ENCODE measurements around the gene TRIOBP. TPM values are rescaled to one million over a fixed set of nuclear protein-coding genes. Genes with fewer than 3 reads are reported as not detected.

Gene TRIOBP
- total and polyA plus RNA-seq, 2 donors (not counting 3 experiments of a cell fraction or from before 2014, with no cell fraction given), result 60.6 to 104 TPM

DNA sequence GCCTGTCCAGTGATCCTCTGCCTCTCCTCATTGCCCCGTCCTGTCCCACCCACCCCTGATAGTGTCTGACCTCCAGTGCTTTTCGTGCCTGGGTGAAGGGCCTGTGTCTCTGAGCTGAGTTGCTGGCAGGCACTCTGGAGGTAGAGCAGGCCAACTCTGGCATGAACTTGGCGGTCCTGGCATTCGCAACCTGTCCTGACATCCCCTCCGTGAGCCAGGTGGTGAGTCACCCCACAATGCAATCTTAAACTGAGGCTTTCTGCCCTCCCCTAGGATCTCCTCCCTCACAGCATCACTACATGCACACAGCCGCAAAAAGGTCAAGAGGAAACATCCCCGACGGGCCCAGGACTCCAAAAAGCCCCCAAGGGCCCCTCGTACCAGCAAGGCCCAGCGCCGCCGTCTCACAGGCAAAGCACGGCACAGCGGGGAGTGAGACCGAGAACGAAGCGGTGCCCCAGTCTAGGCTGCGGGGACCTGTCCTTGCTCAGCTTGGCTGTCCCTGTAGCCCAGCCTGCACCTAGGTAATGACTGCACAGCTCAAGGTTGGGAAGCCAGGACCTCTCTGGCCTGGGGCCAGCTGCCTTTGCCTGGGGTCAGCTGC is 5.8 kb upstream of the TRIOBP start:
- no peak for DNase-seq (ENCODE audit: low read depth, low spot score)
- dilution Hi-C loops (cut with MboI; ENCODE audit: extremely low pct_ligation_motif_present, low sequenced_read_pairs), result no loop called here
- H3K4me3 ChIP-seq (replicated peaks in 1 of 3; ENCODE audit: insufficient read depth in 1 of 3, low read depth in 1 of 3, low read length in 3 of 3), result no peak overlapping the region
- TF ChIP-seq, protein P1, sequence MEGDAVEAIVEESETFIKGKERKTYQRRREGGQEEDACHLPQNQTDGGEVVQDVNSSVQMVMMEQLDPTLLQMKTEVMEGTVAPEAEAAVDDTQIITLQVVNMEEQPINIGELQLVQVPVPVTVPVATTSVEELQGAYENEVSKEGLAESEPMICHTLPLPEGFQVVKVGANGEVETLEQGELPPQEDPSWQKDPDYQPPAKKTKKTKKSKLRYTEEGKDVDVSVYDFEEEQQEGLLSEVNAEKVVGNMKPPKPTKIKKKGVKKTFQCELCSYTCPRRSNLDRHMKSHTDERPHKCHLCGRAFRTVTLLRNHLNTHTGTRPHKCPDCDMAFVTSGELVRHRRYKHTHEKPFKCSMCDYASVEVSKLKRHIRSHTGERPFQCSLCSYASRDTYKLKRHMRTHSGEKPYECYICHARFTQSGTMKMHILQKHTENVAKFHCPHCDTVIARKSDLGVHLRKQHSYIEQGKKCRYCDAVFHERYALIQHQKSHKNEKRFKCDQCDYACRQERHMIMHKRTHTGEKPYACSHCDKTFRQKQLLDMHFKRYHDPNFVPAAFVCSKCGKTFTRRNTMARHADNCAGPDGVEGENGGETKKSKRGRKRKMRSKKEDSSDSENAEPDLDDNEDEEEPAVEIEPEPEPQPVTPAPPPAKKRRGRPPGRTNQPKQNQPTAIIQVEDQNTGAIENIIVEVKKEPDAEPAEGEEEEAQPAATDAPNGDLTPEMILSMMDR (IDR thresholded peaks at IDR 0.05; ENCODE audit: extremely low read depth in 1 of 2, insufficient read depth in 1 of 2, low read depth in 1 of 2, low read length in 2 of 2), result no peak
- TF ChIP-seq JUN (IDR thresholded peaks at IDR 0.05; ENCODE audit: borderline replicate concordance, insufficient read depth, insufficient read length, low read depth) (no peak), EZH2 (IDR thresholded peaks at IDR 0.05; ENCODE audit: borderline replicate concordance, low read depth, low read length, severe bottlenecking) (no peak), GATA2 (IDR thresholded peaks at IDR 0.05; ENCODE audit: insufficient read depth, insufficient read length, low read depth, low read length) (no peak), POLR2AphosphoS5 (IDR thresholded peaks at IDR 0.05; ENCODE audit: insufficient read depth, low read depth, low read length) (no peak), POLR2A (IDR thresholded peaks at IDR 0.05; ENCODE audit: low read depth, low read length) (no peak), MYC (IDR thresholded peaks at IDR 0.05; ENCODE audit: low read depth, low read length) (no peak), FOS (IDR thresholded peaks at IDR 0.05; ENCODE audit: borderline replicate concordance, insufficient read depth, low read length) (no peak)
- TF ChIP-seq, protein P2, sequence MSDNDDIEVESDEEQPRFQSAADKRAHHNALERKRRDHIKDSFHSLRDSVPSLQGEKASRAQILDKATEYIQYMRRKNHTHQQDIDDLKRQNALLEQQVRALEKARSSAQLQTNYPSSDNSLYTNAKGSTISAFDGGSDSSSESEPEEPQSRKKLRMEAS (IDR thresholded peaks at IDR 0.05; ENCODE audit: insufficient read depth, insufficient read length), result no peak
- intact Hi-C loops (cut with micrococcal nuclease), result no loop called here
- H3K9me3 ChIP-seq (replicated peaks; ENCODE audit: control insufficient read depth, insufficient read depth, low read length), result no peaks in the 10 kb centered on the region
- ChIA-PET POLR2A (no interaction called here), CTCF (no interaction called here)
- no peaks in the 10 kb centered on the region for H3K9me1 ChIP-seq (replicated peaks; ENCODE audit: control insufficient read depth, extremely low read depth, insufficient read depth, low read length)
- peaks cover 16% of the 10 kb centered on the region for H3K79me2 ChIP-seq (ENCODE audit: control insufficient read depth, insufficient read depth, low read length)
- no peak overlapping the region for H2AFZ ChIP-seq (ENCODE audit: low read depth, low read length)
- H3K36me3 ChIP-seq (ENCODE audit: control insufficient read depth in 2 of 2, extremely low read depth in 1 of 2, insufficient read depth in 2 of 2, low read length in 2 of 2), result peaks cover 5 to 38% of the 10 kb centered on the region in 2 experiments
- H3K4me1 ChIP-seq (ENCODE audit: control insufficient read depth, extremely low read depth, insufficient read depth, low read length), result peaks cover 5% of the 10 kb centered on the region
- FAIRE-seq, result no peak
- no peaks in the 10 kb centered on the region for H4K20me1 ChIP-seq (replicated peaks; ENCODE audit: control insufficient read depth, extremely low read depth, insufficient read depth, low read length)
- no peak overlapping the region for H3K27ac ChIP-seq (ENCODE audit: insufficient read depth, low read depth, low read length)
- no TSS peak for BruUV-seq (replicated peaks)
- H3K27me3 ChIP-seq (ENCODE audit: control insufficient read depth in 2 of 2, insufficient read depth in 2 of 2, low read length in 2 of 2), result no peaks in the 10 kb centered on the region
- H3K4me2 ChIP-seq (ENCODE audit: insufficient read depth, low read length), result no peak overlapping the region
- H3K9ac ChIP-seq (replicated peaks; ENCODE audit: extremely low read depth, insufficient read depth, low read length), result no peak overlapping the region

All from endothelial cell of umbilical vein (primary cell).